OCI-LY1 (cell line): Measurements from ENCODE around the gene MPZL3.

ENCODE experiments used
- H2AFZ ChIP-seq: fragments of 200-600 bp; sonication (generic), shearing (Covaris generic); 2 replicates; pipeline ENCODE4 v1.6.0; 2014; ENCODE audit warnings: antibody characterized with exemption, mild to moderate bottlenecking, low read length
- H3F3A ChIP-seq: fragments of 200-600 bp; sonication (generic), shearing (Covaris generic); 2 replicates; pipeline ENCODE4 v1.6.0; 2014; ENCODE audit warnings: mild to moderate bottlenecking, antibody characterized with exemption, low read length, moderate library complexity; ENCODE audit not compliant: insufficient read depth
- H3K27ac ChIP-seq: fragments of 200-600 bp; sonication (generic); 2 replicates; pipeline ENCODE4 v1.5.1; 2014; ENCODE audit warnings: low read length, mixed run types, mild to moderate bottlenecking, low read depth; ENCODE audit not compliant: poor library complexity, severe bottlenecking
- H3K27me3 ChIP-seq: fragments of 200-600 bp; sonication (generic); 2 replicates; pipeline ENCODE4 v1.6.0; 2014; ENCODE audit warnings: antibody characterized with exemption, mild to moderate bottlenecking, low read length, moderate library complexity; ENCODE audit not compliant: insufficient read depth
- H3K36me3 ChIP-seq: fragments of 200-600 bp; sonication (generic); 2 replicates; pipeline ENCODE4 v1.6.1; 2014; ENCODE audit warnings: mild to moderate bottlenecking, antibody characterized with exemption, low read length, moderate library complexity, mixed read lengths; ENCODE audit not compliant: insufficient read depth
- H3K4me1 ChIP-seq: fragments of 200-600 bp; sonication (generic); 2 replicates; pipeline ENCODE4 v1.5.1; 2014; ENCODE audit warnings: mild to moderate bottlenecking, low read length, moderate library complexity; ENCODE audit not compliant: insufficient read depth, severe bottlenecking
- H3K4me2 ChIP-seq: fragments of 200-600 bp; sonication (generic), shearing (Covaris generic); 2 replicates; pipeline ENCODE4 v1.6.1; 2014; ENCODE audit warnings: low read length
- H3K4me3 ChIP-seq: fragments of 200-600 bp; sonication (generic); 2 replicates; pipeline ENCODE4 v1.5.1; 2014; ENCODE audit warnings: low read length, low read depth, mild to moderate bottlenecking, mixed read lengths; ENCODE audit not compliant: poor library complexity, severe bottlenecking
- H3K79me2 ChIP-seq: fragments of 200-600 bp; shearing (Covaris generic); 2 replicates; pipeline ENCODE4 v1.6.1; 2016; ENCODE audit warnings: mixed run types, low read length, mixed read lengths; ENCODE audit not compliant: insufficient read depth
- H3K9ac ChIP-seq: fragments of 200-600 bp; sonication (generic), shearing (Covaris generic); 2 replicates; pipeline ENCODE4 v1.6.1; 2014; ENCODE audit warnings: mild to moderate bottlenecking, low read length, mixed read lengths
- H3K9me2 ChIP-seq: fragments of 200-600 bp; sonication (generic), shearing (Covaris generic); 2 replicates; pipeline ENCODE4 v1.6.1; 2014; ENCODE audit warnings: low read depth, mild to moderate bottlenecking, low read length, mixed read lengths
- H3K9me3 ChIP-seq: fragments of 200-600 bp; shearing (Covaris generic); 2 replicates; pipeline ENCODE4 v1.6.1; 2014; ENCODE audit warnings: low read length, mixed read lengths
- H4K20me1 ChIP-seq: fragments of 200-600 bp; sonication (generic), shearing (Covaris generic); 2 replicates; pipeline ENCODE4 v1.6.0; 2016; ENCODE audit warnings: mild to moderate bottlenecking, low read length; ENCODE audit not compliant: insufficient read depth
- EZH2 ChIP-seq: fragments of 200-600 bp; sonication (generic), shearing (Covaris generic); IDR thresholded peaks from 2 replicates; pipeline ENCODE4 v1.8.0; 2017; ENCODE audit warnings: borderline replicate concordance, mixed run types, mild to moderate bottlenecking, antibody characterized with exemption, low read length, moderate library complexity, mixed read lengths
- TF ChIP-seq, protein P1 (sequence below): fragments of 200-600 bp; sonication (generic), shearing (Covaris generic); IDR thresholded peaks from 2 replicates; pipeline ENCODE4 v1.5.1; 2017; ENCODE audit warnings: mild to moderate bottlenecking, antibody characterized with exemption, low read length, moderate library complexity, mixed read lengths

MPZL3 gene

DNA sequence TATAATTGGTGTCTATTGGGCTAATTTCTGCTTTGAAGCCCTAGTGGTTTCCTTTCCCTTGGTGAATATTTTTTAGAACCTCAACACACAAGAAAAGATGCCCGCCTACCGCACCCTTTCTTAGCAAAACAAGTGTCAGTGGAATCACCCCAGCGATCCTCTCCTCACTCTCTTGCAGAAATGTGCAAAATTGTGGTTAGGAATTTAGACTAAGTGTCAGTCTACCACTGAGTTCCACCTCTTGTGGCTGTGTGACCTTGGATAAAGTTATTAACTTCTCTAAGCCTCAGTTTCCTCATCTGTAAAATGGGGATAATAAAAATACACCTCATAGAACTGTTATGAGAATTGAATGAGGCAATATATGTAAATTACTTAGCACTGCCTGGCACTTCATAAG lies 22.1 kb downstream of the MPZL3 start:
- H3K9me3 ChIP-seq = no peaks in the 10 kb centered on the region
- no peak overlapping the region for H3K27ac ChIP-seq
- no peaks in the 10 kb centered on the region; the same call in 1 of the 2 replicates for H3F3A ChIP-seq
- no peak overlapping the region for H3K4me3 ChIP-seq
- H3K79me2 ChIP-seq = no peaks in the 10 kb centered on the region
- H3K9ac ChIP-seq = no peak overlapping the region
- H2AFZ ChIP-seq = no peak overlapping the region
- H3K9me2 ChIP-seq = no peaks in the 10 kb centered on the region
- H3K4me1 ChIP-seq = peaks cover 34% of the 10 kb centered on the region
- no peak for TF ChIP-seq EZH2
- TF ChIP-seq, protein P1, sequence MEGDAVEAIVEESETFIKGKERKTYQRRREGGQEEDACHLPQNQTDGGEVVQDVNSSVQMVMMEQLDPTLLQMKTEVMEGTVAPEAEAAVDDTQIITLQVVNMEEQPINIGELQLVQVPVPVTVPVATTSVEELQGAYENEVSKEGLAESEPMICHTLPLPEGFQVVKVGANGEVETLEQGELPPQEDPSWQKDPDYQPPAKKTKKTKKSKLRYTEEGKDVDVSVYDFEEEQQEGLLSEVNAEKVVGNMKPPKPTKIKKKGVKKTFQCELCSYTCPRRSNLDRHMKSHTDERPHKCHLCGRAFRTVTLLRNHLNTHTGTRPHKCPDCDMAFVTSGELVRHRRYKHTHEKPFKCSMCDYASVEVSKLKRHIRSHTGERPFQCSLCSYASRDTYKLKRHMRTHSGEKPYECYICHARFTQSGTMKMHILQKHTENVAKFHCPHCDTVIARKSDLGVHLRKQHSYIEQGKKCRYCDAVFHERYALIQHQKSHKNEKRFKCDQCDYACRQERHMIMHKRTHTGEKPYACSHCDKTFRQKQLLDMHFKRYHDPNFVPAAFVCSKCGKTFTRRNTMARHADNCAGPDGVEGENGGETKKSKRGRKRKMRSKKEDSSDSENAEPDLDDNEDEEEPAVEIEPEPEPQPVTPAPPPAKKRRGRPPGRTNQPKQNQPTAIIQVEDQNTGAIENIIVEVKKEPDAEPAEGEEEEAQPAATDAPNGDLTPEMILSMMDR = no peak
- no peak overlapping the region for H3K4me2 ChIP-seq
- no peaks in the 10 kb centered on the region for H3K27me3 ChIP-seq
- H4K20me1 ChIP-seq = no peaks in the 10 kb centered on the region
- H3K36me3 ChIP-seq = no peaks in the 10 kb centered on the region; the same call in none of the 2 replicates

- Histone ChIP-seq H3K4me1 (peaks cover 42% of the 10 kb centered on the region), H3K27ac (peak overlapping the region; percentile 83)
These were observed 22.8 kb downstream of the MPZL3 start for GRCh38 chr11:118229274-118229847.

DNA sequence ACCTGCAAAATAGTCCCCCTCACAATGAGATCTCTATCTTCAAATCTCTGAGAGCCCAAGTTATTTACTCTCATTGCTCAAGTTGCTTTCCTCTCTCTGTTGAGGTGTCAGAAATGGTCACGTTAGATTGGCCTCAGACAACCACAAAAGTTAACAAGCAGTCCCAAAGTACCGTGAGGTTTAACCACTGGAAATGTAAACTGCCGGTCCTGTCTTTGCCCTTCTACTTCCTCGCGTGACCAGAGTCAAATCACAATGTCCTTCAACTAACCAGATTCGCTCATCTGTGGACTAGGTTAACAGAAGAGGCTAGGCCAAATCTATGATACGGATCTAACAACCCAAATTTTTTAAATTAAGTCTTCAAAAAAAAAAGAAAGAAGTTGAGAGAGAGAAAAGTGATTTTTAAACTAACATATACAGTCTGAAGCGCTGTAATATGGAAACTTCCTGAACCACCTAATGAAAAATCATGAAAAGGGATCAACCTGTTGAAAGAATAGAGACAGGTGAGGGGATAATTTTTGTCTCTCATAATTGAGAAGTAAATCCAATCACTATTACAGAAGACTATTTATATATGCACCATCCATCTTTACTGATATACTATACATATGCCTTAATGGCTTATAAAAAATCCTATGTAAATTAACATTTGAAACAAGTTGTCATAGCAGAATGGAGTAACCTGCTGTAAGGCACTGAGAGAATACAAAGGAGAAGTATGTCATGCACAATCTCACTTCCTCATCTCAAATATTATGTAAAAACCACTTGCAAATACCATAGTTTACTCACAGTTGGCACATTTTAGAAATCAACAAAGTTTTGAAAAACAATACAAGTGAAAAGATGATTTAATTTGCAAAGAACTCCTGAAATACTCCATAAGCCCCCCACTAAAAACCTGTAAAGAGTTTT lies 24.0 kb downstream of the MPZL3 start:
- no peaks in the 10 kb centered on the region for H4K20me1 ChIP-seq
- no peak overlapping the region for H3K9ac ChIP-seq
- H3K79me2 ChIP-seq = no peaks in the 10 kb centered on the region
- no peak for TF ChIP-seq EZH2
- TF ChIP-seq, protein P1 = no peak
- peak overlapping the region; percentile 83 for H3K27ac ChIP-seq
- H3K27me3 ChIP-seq = no peaks in the 10 kb centered on the region
- no peaks in the 10 kb centered on the region for H3K9me2 ChIP-seq
- peak overlapping the region; percentile 40 for H3K4me2 ChIP-seq
- no peaks in the 10 kb centered on the region for H3K9me3 ChIP-seq
- H3K4me1 ChIP-seq = peaks cover 54% of the 10 kb centered on the region
- H3K4me3 ChIP-seq = no peak overlapping the region
- H3F3A ChIP-seq = peaks cover 5% of the 10 kb centered on the region; the same call in 1 of the 2 replicates
- H3K36me3 ChIP-seq = no peaks in the 10 kb centered on the region; the same call in none of the 2 replicates
- H2AFZ ChIP-seq = 0 out of 2 replicates have a peak overlapping the region, but pooled peaks have one; percentile 25

More at GRCh38 chr11:118229274-118229847, 22.8 kb downstream of the MPZL3 start:
- Histone ChIP-seq H3K27me3 (no peaks in the 10 kb centered on the region), H3K9ac (no peak overlapping the region), H4K20me1 (no peaks in the 10 kb centered on the region), H3K4me3 (no peak overlapping the region), H3K9me3 (no peaks in the 10 kb centered on the region), H3K36me3 (no peaks in the 10 kb centered on the region; the same call in none of the 2 replicates), H3F3A (peaks cover 2% of the 10 kb centered on the region; the same call in 1 of the 2 replicates), H3K4me2 (no peak overlapping the region), H2AFZ (no peak overlapping the region), H3K9me2 (no peaks in the 10 kb centered on the region), H3K79me2 (no peaks in the 10 kb centered on the region)
- no peak for TF ChIP-seq EZH2
- TF ChIP-seq, protein P1 = no peak
